ENCODE results near the gene LHX6. TPM values are rescaled to one million over a fixed set of nuclear protein-coding genes. Genes with fewer than 3 reads are reported as not detected.

LHX6 gene
- total RNA-seq, 1 experiment from 2014 or later: 1.8 TPM

- Histone ChIP-seq H3K27me3 (ENCODE audit: insufficient read depth, low read length) (peaks cover 58% of the 10 kb centered on the region), H3K9ac (ENCODE audit: extremely low read depth, insufficient read length, low read length) (no peak overlapping the region), H2BK5ac (ENCODE audit: insufficient read length, low read length) (no peak overlapping the region), H2BK20ac (ENCODE audit: low read depth, low read length, poor library complexity, severe bottlenecking) (no peak overlapping the region), H2AFZ (ENCODE audit: low read length) (no peak overlapping the region), H3K27ac (ENCODE audit: insufficient read length, low read depth, low read length) (no peak overlapping the region), H4K91ac (ENCODE audit: insufficient read length, low read depth, low read length) (no peak overlapping the region), H3K18ac (ENCODE audit: insufficient read length, low read depth, low read length) (peak overlapping the region; percentile 28), H3K56ac (ENCODE audit: insufficient read length, low read depth, low read length) (no peak overlapping the region), H3K79me2 (ENCODE audit: insufficient read depth, low read length) (no peaks in the 10 kb centered on the region), H3T11ph (ENCODE audit: low read length) (no peak overlapping the region), H3K79me1 (ENCODE audit: insufficient read depth, low read depth, low read length, poor library complexity, severe bottlenecking) (no peaks in the 10 kb centered on the region), H4K8ac (replicated peaks; ENCODE audit: insufficient read length, low read depth, low read length) (no peak overlapping the region), H2BK15ac (ENCODE audit: low read depth, low read length) (no peak overlapping the region), H2BK120ac (ENCODE audit: low read depth, low read length, poor library complexity, severe bottlenecking) (no peak overlapping the region), H4K5ac (ENCODE audit: insufficient read length, low read depth, low read length) (no peak overlapping the region), H3K14ac (ENCODE audit: insufficient read depth, low read length) (peak overlapping the region; percentile 25; the same call in 1 of the 2 replicates), H3K23me2 (ENCODE audit: insufficient read length, low read depth, low read length, poor library complexity, severe bottlenecking) (peaks cover 6% of the 10 kb centered on the region), H2BK12ac (ENCODE audit: insufficient read length, low read depth, low read length) (no peak overlapping the region), H3K4me1 (ENCODE audit: insufficient read depth, low read length) (no peaks in the 10 kb centered on the region), H3K4me2 (ENCODE audit: insufficient read depth, insufficient read length, low read length) (peak overlapping the region; percentile 67), H2AK5ac (ENCODE audit: insufficient read length, low read length) (no peak overlapping the region), H3K9me3 (ENCODE audit: control insufficient read depth, low read depth, low read length) (no peaks in the 10 kb centered on the region), H3K4ac (ENCODE audit: low read depth, low read length) (no peak overlapping the region), H3K23ac (ENCODE audit: insufficient read length, low read depth, low read length) (no peak overlapping the region), H4K20me1 (ENCODE audit: control insufficient read depth, insufficient read depth, insufficient read length) (no peaks in the 10 kb centered on the region)
- peak; percentile 31; the same call in 1 of the 3 replicates for TF ChIP-seq CTCF (conservative IDR thresholded peaks at IDR 0.05)
- H3K27me3 Mint-ChIP-seq (ENCODE audit: low read depth): peaks cover 87% of the 10 kb centered on the region
- DNase-seq: peak; percentile 98
- H3K9me3 Mint-ChIP-seq: peaks cover 3 to 6% of the 10 kb centered on the region in 2 experiments
- peak overlapping the region; percentile 60 to 83 for H3K4me3 Mint-ChIP-seq
- peaks cover 11 to 21% of the 10 kb centered on the region in 2 experiments for H3K4me1 Mint-ChIP-seq
- peaks cover 0 to 7% (median 0%) of the 10 kb centered on the region in 3 experiments; a peak in 2 of 7 replicates for H3K36me3 Mint-ChIP-seq (ENCODE audit: insufficient read depth in 1 of 3, low read depth in 3 of 3)
- no CpG with 5 or more reads among the region's 93 CpGs for WGBS (ENCODE audit: extremely low coverage, insufficient read length, low lambda C conversion rate)
- H3K27ac Mint-ChIP-seq: no peak overlapping the region
Measured at GRCh38 chr9:122213589-122214413, 15.0 kb downstream of the LHX6 start.

Data from H9 (cell line).